ENCODE measurements around the gene TACC2.

Gene TACC2

GRCh38 chr10:122149561-122150505, 160.9 kb downstream of the TACC2 start:
- no peak for DNase-seq

DNA sequence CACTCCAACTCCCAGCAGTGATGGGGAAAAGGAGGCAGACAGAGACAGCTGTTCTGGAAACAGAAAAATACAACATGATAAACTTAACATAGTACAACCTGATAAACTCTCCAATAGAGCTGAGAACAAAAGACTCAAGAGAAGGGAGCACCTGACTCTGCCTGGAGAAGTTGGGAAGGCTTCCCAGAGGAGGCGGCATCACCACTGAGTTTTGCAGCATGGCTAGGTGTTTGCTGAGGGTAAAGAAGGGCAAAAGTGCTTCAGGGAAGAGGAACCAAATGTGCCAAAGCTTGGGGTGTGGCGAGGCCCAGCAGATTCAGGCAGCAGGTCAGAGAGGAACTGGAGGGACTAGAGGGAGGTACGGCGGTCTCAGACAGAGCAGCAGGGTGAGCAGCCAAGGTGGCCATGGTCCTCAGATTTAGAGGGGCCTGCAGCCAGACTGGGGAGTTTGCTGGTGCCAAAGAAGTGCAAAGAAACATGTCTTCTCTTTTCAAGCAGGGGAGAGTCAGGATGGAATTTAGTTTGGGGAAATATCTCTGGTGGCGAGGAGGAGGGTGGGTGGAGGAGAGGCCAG, 162.2 kb downstream of the TACC2 start:
- no peak for DNase-seq

DNA sequence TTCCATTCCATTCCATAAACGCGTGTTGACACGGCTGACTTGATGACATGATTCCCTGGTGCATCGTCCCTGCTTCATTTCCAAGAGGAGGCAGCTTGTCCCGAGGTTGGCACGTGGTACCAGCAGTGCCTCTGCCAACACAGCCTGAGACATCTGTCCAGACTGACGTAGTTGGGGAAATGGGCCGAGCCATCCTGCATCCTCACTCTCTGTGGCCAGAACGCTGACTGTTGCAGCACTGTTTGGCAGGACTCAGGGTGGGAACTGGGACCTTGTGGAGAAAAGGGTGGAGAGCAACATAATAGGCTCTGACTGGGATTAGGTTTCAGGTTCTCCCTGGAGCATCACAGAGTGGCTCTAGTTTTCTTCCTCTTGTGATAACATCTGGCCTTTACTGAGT, 163.6 kb downstream of the TACC2 start:
- DNase-seq = no peak

DNA sequence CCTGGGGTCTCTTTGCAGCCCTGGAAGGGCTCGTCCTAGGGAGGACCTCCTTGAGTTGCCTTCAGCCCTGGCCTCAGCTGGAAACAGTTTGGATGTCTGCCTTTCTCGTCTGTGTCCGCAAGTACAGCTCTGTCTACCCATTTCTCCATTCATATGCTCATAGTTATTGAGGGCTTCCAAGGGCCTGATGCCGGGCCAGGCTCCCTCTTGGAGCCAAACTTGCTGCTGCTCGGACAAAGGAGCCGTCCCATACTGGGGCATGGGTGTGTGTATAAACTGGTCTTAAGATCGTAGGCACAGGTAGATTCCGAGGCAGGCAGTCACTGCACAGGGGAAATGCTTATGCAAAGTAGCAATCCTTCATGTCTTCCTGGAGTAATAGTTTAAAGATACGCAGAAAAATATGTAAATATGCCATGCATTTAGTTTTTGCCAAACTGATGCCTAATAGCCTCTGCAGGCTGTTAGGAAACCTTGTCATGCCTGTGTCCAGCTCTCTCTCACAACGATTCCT, 165.1 kb downstream of the TACC2 start:
- no peak for DNase-seq

- no peak for DNase-seq
Observed at GRCh38 chr10:122154545-122155366, 165.8 kb downstream of the TACC2 start.

- no peak for DNase-seq
Observed at GRCh38 chr10:122157451-122157850, 168.5 kb downstream of the TACC2 start.

- DNase-seq = no peak
Observed at GRCh38 chr10:122158362-122158761, 169.4 kb downstream of the TACC2 start.

GRCh38 chr10:122159141-122159970, 170.4 kb downstream of the TACC2 start:
- DNase-seq = no peak

- no peak for DNase-seq
Observed at GRCh38 chr10:122161795-122162194, 172.8 kb downstream of the TACC2 start.

DNA sequence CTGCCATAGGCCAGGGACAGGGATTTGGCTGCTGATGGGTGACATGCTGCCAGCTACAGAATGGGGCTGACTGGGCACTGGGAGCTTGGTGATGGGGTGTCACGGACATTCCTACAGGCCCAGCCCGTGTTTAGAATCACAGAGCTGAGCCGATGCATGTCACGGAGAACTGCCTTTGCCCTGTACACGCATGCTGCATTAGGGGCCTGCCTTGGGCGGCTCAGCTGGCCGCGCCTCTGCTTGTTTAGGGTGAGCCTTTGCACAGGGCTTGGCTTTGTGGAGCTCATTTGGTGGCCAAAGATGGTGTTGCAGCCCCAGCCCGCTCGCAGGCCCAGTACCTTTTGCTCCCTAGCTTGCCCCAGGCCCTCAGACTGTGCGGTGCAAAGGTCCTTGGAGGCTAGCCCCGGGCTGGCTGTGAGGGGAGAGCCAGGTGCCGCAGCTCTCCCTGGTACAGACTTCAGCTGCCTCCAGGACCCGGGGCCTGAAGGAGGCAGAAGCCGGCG, 173.8 kb downstream of the TACC2 start:
- peak; percentile 43 for DNase-seq

DNA sequence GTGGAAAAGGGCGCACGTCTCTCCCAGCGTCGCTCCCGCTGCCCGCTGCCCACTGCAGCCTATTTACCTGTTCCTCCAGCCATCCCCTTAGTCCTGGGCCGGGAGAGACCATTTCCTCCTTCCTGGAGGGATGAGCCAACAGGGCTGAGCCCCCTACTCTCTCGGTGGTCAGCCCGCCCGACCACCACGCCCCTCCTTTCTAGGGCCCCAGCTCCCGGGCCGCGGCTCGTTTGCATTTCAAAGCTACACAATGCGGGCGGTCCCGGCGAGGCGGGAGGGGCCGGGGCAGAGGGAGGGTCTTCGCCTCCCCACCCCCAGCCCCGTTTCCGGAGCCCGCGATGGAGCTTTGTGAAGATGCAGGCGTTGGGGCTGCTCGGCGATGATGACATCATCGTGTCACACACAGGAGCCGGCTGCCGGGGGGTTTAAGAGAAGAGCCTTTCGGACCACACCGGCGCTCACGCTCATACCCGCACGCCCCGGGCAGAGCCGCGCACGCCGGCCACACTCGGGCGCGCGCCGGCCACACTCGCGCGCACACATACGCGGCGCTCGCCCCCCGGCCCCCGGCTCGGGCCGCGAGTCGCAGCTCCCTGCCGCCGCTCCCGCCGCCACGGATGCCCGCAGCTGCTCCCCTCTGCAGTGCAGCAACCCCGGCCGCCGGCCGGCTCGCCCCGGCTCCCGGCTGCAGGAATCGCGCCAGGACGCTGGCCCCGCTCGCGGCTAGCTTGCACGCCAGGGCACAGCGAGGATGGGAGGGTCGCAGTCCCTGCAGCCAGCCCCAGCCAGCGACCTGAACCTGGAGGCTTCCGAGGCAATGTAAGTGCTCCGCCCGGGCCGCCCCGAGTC, 174.4 kb downstream of the TACC2 start:
- DNase-seq = peak; percentile 48

GRCh38 chr10:122164023-122164601, 175.1 kb downstream of the TACC2 start:
- DNase-seq = peak; percentile 46

GRCh38 chr10:122164815-122165483, 176.0 kb downstream of the TACC2 start:
- no peak for DNase-seq

GRCh38 chr10:122165484-122166276, 176.7 kb downstream of the TACC2 start:
- no peak for DNase-seq

GRCh38 chr10:122168101-122168500, 179.1 kb downstream of the TACC2 start:
- no peak for DNase-seq

DNA sequence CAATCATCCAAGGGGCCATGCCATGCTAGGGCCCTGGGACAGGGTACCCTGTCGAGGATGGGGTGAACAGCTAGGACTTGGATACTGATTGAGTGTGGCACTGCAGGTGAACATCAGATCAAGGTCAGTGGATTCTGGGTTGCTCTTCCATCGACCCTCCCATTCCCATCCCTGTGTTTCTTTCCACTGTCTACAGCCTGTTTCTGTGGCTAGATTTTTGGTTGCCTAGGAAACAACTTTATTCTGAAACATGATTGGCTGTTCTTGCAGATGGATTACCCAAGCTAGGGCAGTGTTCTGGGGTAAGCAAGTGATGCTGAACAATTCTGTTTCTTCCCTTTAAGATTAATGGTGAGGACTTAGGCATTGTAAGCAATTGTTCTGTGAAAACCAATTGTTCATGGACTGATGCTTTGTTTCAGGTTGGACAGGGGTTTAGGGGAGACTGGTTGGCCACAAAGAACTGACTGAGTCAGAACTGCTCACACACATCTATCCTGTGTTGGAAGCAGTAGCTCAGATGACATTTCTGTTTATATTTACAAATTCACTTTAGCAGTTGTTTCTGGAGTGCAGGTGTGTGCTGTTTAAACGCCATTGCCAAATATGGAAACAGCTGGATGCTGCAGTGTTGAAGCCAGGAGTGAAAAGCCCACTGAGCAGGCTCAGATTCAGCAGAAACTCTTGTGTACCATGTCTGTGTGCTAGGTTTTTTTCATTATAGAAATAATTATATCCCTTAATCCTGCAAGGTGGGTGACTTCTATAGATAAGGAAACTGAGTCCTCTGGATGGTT, 179.8 kb downstream of the TACC2 start:
- peak; percentile 25 for DNase-seq

- no peak for DNase-seq
Observed at GRCh38 chr10:122170802-122171201, 181.8 kb downstream of the TACC2 start.

DNA sequence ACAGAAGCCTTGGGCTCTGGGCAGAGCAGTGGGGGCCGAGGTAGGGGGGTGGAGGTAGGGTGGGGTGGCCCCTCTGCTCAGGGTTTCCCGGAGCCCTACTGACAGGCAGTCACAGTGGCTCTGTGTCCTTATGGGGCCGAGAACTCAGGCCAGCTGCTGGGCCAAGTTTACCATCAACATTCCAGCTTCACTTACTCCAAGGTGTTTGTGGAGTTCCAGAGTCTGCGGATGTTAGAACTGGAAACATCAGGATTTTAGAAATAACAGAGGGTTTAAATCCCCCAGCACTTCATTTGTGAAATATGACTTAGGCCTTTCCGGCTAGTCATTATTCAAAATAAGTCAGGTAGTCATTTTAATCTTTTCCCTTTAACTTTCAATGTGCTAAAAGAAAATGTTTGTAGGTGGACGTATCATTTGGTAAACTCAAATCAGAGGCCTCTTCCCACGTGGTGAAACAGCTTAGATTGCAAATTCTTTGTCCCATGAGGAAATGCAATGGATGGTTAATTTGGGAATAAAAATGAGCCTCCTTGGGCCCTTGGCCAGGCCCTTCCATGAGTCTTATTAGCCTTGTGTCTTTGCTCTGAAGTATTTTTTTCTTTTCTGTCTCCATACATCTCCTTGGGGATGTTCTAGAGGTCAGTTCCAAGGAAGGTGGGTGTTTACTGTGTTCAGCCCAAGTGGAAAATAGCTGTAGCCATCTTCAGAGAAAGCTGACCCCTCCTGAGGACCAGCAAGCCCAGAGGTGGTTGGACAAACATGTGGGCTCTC, 182.5 kb downstream of the TACC2 start:
- no peak for DNase-seq

All from NCI-H345 (cell line).